ENCODE results near the gene ELANE.

ELANE gene

GRCh38 chr19:900302-901111 is 48.4 kb downstream of the ELANE start:
- DNase-seq, result no peak

DNA sequence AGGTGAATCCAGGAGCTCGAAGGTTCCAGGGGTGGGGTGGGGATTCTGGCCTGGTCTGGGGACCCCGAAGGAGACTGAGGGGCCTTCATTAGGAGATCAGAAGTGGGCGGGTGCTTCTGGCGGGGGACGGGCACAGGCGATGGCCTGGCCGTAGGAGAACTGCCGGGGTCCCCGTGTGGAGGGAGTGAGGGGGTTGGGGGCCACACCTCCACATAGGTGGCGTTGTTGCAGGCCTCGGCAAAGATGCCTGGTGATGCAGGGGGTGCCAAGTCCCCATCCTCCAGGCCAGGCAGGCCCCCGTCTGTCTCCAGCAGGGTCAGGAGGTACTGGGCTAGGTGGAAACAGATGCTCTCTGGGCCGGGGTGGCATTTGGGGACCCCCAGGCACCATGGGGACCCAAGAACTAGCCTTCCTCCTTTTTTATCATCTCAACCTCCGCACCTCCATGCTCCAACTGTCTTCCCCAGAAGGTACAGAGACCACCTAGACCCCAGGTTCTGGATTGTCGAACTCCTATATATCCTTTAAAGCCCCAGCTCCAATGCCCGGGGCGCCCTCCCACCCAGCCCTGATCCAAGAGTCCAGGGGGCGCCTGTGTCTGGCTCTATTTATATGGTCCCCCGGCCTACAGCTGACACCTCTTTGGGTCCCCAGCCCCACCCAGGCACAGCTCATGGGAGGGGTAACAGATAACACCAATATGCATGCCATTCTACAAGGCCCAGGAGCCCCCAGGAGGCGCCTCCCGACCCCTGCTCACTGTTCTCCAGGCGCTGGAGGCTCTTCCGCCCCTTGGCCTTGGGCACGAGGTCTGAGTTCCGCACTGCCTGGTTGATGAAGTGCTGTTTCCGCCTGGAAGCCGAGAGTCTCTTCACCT is 49.4 kb downstream of the ELANE start:
- DNase-seq, result no peak

GRCh38 chr19:902093-902370 is 49.9 kb downstream of the ELANE start:
- no peak for DNase-seq

DNA sequence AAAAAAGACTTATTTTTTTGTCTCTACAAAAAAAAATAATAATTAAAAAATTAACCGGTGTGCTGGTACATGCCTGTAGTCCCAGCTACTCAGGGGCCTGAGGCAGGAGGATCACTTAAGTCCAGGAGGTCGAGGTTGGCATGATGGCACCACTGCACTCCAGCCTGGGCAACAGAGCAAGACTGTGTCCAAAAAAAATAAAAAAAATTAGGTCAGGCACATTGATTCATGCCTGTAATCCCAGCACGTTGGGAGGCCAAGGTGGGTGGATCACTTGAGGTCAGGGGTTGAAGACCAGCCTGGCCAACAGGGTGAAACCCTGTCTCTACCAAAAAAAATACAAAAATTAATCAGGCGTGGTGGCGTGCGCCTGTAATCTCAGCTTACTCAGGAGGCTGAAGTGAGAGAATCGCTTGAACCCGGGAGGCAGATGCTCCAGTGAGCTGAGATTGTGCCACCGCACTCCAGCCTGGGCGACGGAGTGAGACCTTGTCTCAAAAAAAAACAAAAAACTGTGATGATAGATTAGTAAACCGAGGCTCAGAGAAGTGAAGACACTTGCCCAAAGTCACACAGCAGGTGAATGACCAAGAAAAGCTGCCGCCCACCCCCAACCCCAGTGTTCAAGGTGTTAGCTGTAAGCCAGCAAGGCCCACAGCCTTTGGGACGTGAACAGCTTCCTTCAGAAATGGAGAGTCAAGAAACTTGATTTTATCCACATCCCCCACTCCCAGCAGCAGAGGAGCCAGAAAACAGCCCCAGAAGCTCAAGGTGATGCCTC is 50.5 kb downstream of the ELANE start:
- no peak for DNase-seq

- DNase-seq, result no peak
Measured at GRCh38 chr19:903266-903797, 51.2 kb downstream of the ELANE start.

- DNase-seq, result no peak
Measured at GRCh38 chr19:904545-904944, 52.4 kb downstream of the ELANE start.
